A673 (cell line): Measurements from ENCODE around the gene ANKMY1. TPM values are rescaled to one million over a fixed set of nuclear protein-coding genes. Genes with fewer than 3 reads are reported as not detected.

ENCODE experiments used
- BruUV-seq: library from RNA; stranded (reverse); fragments of 400-500 nt; replicated peaks from 2 replicates; lab custom pipeline; 2021; lab: Mats Ljungman, UMichigan
- CTCF ChIA-PET: fragments of 300-600 bp; sonication (Branson Sonifier 250); formaldehyde crosslinking; loops from one replicate; lab custom pipeline; 2022; ENCODE audit warnings: antibody characterized with exemption; lab: Charles Lee
- POLR2A ChIA-PET: fragments of 300-600 bp; sonication (Branson Sonifier 250); formaldehyde crosslinking; loops from one replicate; lab custom pipeline; 2022; ENCODE audit warnings: antibody characterized with exemption; ENCODE audit not compliant: low non-redundant PET; lab: Charles Lee
- DNase-seq: peaks from one replicate; pipeline ENCODE4 v3.0.0-alpha.2; 2015; ENCODE audit warnings: low spot score
- H3K27ac ChIP-seq: fragments of 200-600 bp; sonication (generic); 2 replicates; pipeline ENCODE4 v1.5.1; 2016; ENCODE audit warnings: mixed run types, low read depth, mild to moderate bottlenecking, mixed read lengths, antibody characterized with exemption, low read length; ENCODE audit not compliant: poor library complexity, severe bottlenecking
- H3K27me3 ChIP-seq: fragments of 200-600 bp; sonication (generic); replicated peaks from 2 replicates; pipeline ENCODE4 v1.6.1; 2017; ENCODE audit warnings: mixed run types, low read depth, mild to moderate bottlenecking, mixed read lengths, antibody characterized with exemption, low read length; ENCODE audit not compliant: insufficient read depth, poor library complexity
- H3K36me3 ChIP-seq: fragments of 200-600 bp; sonication (generic); 2 replicates; pipeline ENCODE4 v1.6.1; 2016; ENCODE audit warnings: mixed run types, mild to moderate bottlenecking, mixed read lengths, antibody characterized with exemption, low read length; ENCODE audit not compliant: insufficient read depth, poor library complexity, severe bottlenecking
- H3K4me1 ChIP-seq: fragments of 200-600 bp; sonication (generic); 2 replicates; pipeline ENCODE4 v1.6.1; 2017; ENCODE audit warnings: mixed run types, mild to moderate bottlenecking, mixed read lengths, antibody characterized with exemption, low read length; ENCODE audit not compliant: insufficient read depth, poor library complexity, severe bottlenecking
- H3K4me3 ChIP-seq: fragments of 200-600 bp; sonication (generic); 2 replicates; pipeline ENCODE4 v1.5.1; 2016; ENCODE audit warnings: low read depth, mixed run types, mild to moderate bottlenecking, mixed read lengths, low read length; ENCODE audit not compliant: poor library complexity, severe bottlenecking
- H3K9me3 ChIP-seq: fragments of 200-600 bp; sonication (generic); 2 replicates; pipeline ENCODE4 v1.6.1; 2016; ENCODE audit warnings: mixed run types, low read depth, mild to moderate bottlenecking, mixed read lengths, antibody characterized with exemption, low read length; ENCODE audit not compliant: poor library complexity, severe bottlenecking
- CTCF ChIP-seq: fragments of 300-800, 200-600 bp; sonication (generic); conservative IDR thresholded peaks from 2 replicates; pipeline ENCODE4 v1.5.1; 2017; ENCODE audit warnings: low read depth, mild to moderate bottlenecking, antibody characterized with exemption, low read length, moderate library complexity, mixed read lengths
- EZH2 ChIP-seq: fragments of 200-600 bp; sonication (generic); IDR thresholded peaks from 2 replicates; pipeline ENCODE4 v1.6.1; 2017; ENCODE audit warnings: borderline replicate concordance, low read depth, mild to moderate bottlenecking, mixed read lengths, antibody characterized with exemption, low read length; ENCODE audit not compliant: poor library complexity, severe bottlenecking
- intact Hi-C: fragments of 100-400 bp; cut with micrococcal nuclease; formaldehyde crosslinking; loops from one replicate; pipeline ENCODE4 v1.10.0; 2022; ENCODE audit not compliant: unreplicated experiment
- total RNA-seq: library from RNA; stranded (reverse); gene quantifications from 2 replicates; pipeline ENCODE4 v1.2.3, GENCODE V29; 2021

ANKMY1 gene
- total RNA-seq, 1 experiment from 2014 or later, result 21.8 TPM

GRCh38 chr2:240572141-240573031 lies 14.6 kb upstream of the ANKMY1 start:
- Histone ChIP-seq H3K36me3 (peaks cover 8% of the 10 kb centered on the region), H3K9me3 (no peaks in the 10 kb centered on the region), H3K4me1 (peaks cover 2% of the 10 kb centered on the region), H3K27ac (no peak overlapping the region), H3K4me3 (no peak overlapping the region), H3K27me3 (no peaks in the 10 kb centered on the region)
- ChIA-PET POLR2A (no interaction called here), CTCF (no interaction called here)
- no TSS peak for BruUV-seq
- DNase-seq, result no peak
- TF ChIP-seq CTCF (no peak), EZH2 (no peak)
- intact Hi-C loops, result no loop called here

DNA sequence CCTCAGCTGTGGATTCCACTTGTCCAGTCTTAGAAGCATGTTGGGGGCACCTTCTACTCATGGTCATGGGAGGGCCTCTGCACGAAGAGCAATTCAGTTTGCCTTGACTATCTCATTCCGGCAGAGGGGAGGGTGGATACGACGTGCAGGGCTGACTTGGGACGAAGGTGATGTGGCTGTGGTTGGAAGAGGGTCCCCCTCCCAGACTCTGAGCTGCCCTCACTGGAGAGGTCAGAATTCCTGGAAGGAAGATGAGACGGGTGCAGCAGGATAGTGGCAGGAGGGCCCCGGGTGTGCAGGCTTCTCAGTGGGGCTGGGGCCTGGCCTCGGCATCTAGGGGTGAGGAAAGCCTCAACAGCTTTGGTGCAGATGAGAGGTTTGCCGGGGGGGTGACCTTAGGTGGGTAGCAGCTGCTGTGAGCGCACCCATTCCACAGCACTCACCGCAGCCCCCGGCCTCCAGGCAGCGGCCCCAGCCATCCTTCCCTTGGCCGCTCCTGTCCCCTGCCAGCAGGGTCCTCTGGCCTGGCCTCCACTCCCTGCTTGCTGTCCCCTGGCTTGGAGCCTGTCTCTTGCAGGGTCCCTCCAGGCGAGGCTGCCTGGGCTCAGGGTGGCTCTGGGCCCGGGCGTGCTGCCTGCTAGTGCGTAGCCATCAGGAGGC lies 13.7 kb upstream of the ANKMY1 start:
- CTCF ChIA-PET, result no interaction called here
- peaks cover under 1% of the 10 kb centered on the region for H3K36me3 ChIP-seq
- no peak for TF ChIP-seq EZH2
- no peak for TF ChIP-seq CTCF
- no peak for DNase-seq
- H3K27ac ChIP-seq, result no peak overlapping the region
- no TSS peak for BruUV-seq
- intact Hi-C loops, result no loop called here
- peaks cover 12% of the 10 kb centered on the region for H3K4me1 ChIP-seq
- H3K27me3 ChIP-seq, result no peaks in the 10 kb centered on the region
- POLR2A ChIA-PET, result no interaction called here
- H3K9me3 ChIP-seq, result no peaks in the 10 kb centered on the region
- no peak overlapping the region for H3K4me3 ChIP-seq

DNA sequence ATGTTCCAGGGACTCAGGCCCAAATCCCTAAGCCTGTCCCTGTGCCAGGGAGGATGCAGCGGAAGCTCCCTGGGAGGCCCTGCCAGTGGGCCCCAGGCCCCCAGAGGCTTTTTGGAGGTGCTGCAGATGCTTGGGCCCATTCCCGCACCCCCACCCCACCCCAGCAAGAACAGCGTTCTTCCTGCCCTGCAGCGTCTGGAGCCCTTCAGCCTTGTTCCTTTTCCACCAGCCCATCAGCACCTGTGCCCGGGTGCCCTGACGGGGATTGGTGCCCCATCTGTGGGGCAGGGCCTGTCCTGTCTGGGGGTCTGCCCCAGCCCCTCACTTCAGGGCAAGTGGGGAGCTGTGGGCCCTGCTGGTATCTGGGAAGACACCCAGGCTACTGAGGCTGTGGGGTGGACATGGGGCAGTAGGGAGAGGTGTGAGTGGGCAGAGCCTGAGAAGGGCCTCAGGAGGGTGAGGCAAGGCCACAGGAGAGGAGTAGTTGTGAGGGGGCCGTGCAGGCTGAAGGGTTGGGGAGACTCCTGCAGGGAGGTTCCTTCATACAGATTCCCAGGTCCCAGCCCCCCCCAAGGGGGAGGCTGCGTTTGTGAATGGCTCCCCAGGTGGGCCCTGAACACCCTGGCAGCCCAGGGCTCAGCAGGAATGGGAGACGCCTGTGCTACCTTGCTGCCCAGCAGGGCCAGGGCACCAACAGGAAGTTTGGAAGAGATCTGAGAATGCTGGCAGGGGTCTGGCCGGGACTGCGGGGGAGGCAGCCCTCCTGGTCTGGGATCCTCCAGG lies 12.9 kb upstream of the ANKMY1 start:
- no peak overlapping the region for H3K27ac ChIP-seq
- H3K4me1 ChIP-seq, result peaks cover 19% of the 10 kb centered on the region
- no peak for TF ChIP-seq EZH2
- no peak for TF ChIP-seq CTCF
- no peaks in the 10 kb centered on the region for H3K27me3 ChIP-seq
- H3K9me3 ChIP-seq, result no peaks in the 10 kb centered on the region
- no peaks in the 10 kb centered on the region for H3K36me3 ChIP-seq
- intact Hi-C loops, result no loop called here
- no peak for DNase-seq
- ChIA-PET CTCF (no interaction called here), POLR2A (no interaction called here)
- no TSS peak for BruUV-seq
- no peak overlapping the region for H3K4me3 ChIP-seq
